Measurements from ENCODE around the gene IGFBP7.

- TF ChIP-seq CTCF (IDR thresholded peaks at IDR 0.05; ENCODE audit: low read depth, low read length) (no peak), MAX (IDR thresholded peaks at IDR 0.05; ENCODE audit: low read depth, low read length) (no peak), POLR2A (IDR thresholded peaks at IDR 0.05; ENCODE audit: extremely low read depth, insufficient read length) (no peak), MYC (IDR thresholded peaks at IDR 0.05; ENCODE audit: low read depth, low read length) (no peak)
These were observed 123.2 kb downstream of the IGFBP7 start for GRCh38 chr4:56986952-56987351.
